Measurements from ENCODE around the gene PIK3CB. TPM values are rescaled to one million over a fixed set of nuclear protein-coding genes. Genes with fewer than 3 reads are reported as not detected.

PIK3CB gene
- total RNA-seq, 1 experiment from 2014 or later: 35.6 TPM

GRCh38 chr3:138670407-138670806 lies 164.3 kb downstream of the PIK3CB start:
- Histone ChIP-seq H3K23me2 (ENCODE audit: insufficient read length, low read depth, low read length, poor library complexity, severe bottlenecking) (no peaks in the 10 kb centered on the region), H2BK120ac (ENCODE audit: low read depth, low read length, poor library complexity, severe bottlenecking) (no peak overlapping the region), H3K4me1 (ENCODE audit: insufficient read depth, low read length) (0 out of 2 replicates have a peak, but pooled peaks cover 3% of the 10 kb centered on the region), H4K91ac (ENCODE audit: insufficient read length, low read depth, low read length) (no peak overlapping the region), H3T11ph (ENCODE audit: low read length) (no peak overlapping the region), H3K18ac (ENCODE audit: insufficient read length, low read depth, low read length) (no peak overlapping the region), H2BK15ac (ENCODE audit: low read depth, low read length) (no peak overlapping the region), H3K9ac (ENCODE audit: extremely low read depth, insufficient read length, low read length) (no peak overlapping the region), H2BK12ac (ENCODE audit: insufficient read length, low read depth, low read length) (no peak overlapping the region), H3K4me2 (ENCODE audit: insufficient read depth, insufficient read length, low read length) (no peak overlapping the region), H4K5ac (ENCODE audit: insufficient read length, low read depth, low read length) (no peak overlapping the region), H4K20me1 (ENCODE audit: control insufficient read depth, insufficient read depth, insufficient read length) (no peaks in the 10 kb centered on the region), H4K8ac (replicated peaks; ENCODE audit: insufficient read length, low read depth, low read length) (no peak overlapping the region), H3K14ac (ENCODE audit: insufficient read depth, low read length) (no peak overlapping the region), H3K79me1 (ENCODE audit: insufficient read depth, low read depth, low read length, poor library complexity, severe bottlenecking) (peaks cover 2% of the 10 kb centered on the region), H3K23ac (ENCODE audit: insufficient read length, low read depth, low read length) (no peak overlapping the region), H2AK5ac (ENCODE audit: insufficient read length, low read length) (no peak overlapping the region), H2BK20ac (ENCODE audit: low read depth, low read length, poor library complexity, severe bottlenecking) (no peak overlapping the region), H3K27ac (ENCODE audit: insufficient read length, low read depth, low read length) (no peak overlapping the region), H3K9me3 (ENCODE audit: control insufficient read depth, low read depth, low read length) (no peaks in the 10 kb centered on the region), H2AFZ (ENCODE audit: low read length) (no peak overlapping the region), H3K27me3 (ENCODE audit: insufficient read depth, low read length) (no peaks in the 10 kb centered on the region), H2BK5ac (ENCODE audit: insufficient read length, low read length) (no peak overlapping the region), H3K4ac (ENCODE audit: low read depth, low read length) (no peak overlapping the region), H3K79me2 (ENCODE audit: insufficient read depth, low read length) (no peaks in the 10 kb centered on the region; the same call in 1 of the 2 replicates), H3K56ac (ENCODE audit: insufficient read length, low read depth, low read length) (no peak overlapping the region)
- peaks cover 5 to 7% of the 10 kb centered on the region in 2 experiments; a peak in 3 of 5 replicates for H3K9me3 Mint-ChIP-seq
- no peak for TF ChIP-seq CTCF (conservative IDR thresholded peaks at IDR 0.05)
- H3K4me3 Mint-ChIP-seq: no peak overlapping the region
- peaks cover 15 to 31% (median 27%) of the 10 kb centered on the region in 3 experiments for H3K36me3 Mint-ChIP-seq (ENCODE audit: insufficient read depth in 1 of 3, low read depth in 3 of 3)
- DNase-seq: no peak
- no peaks in the 10 kb centered on the region for H3K27me3 Mint-ChIP-seq (ENCODE audit: low read depth)
- no peak overlapping the region for H3K27ac Mint-ChIP-seq
- H3K4me1 Mint-ChIP-seq: peaks cover 12 to 14% of the 10 kb centered on the region in 2 experiments
